H1 (cell line): ENCODE data around the gene RIPOR2. TPM values are rescaled to one million over a fixed set of nuclear protein-coding genes. Genes with fewer than 3 reads are reported as not detected.

Source experiments
- CTCF ChIA-PET: fragments of 300-600 bp; sonication (Branson Sonifier 250); formaldehyde crosslinking; loops from one replicate; lab custom pipeline; 2021; ENCODE audit not compliant: partially characterized antibody; lab: Charles Lee
- POLR2A ChIA-PET: fragments of 300-600 bp; sonication (Branson Sonifier 250); formaldehyde crosslinking; loops from one replicate; lab custom pipeline; 2021; ENCODE audit warnings: inconsistent platforms; ENCODE audit not compliant: partially characterized antibody; lab: Charles Lee
- DNase-seq, 2 experiments: peaks; one replicate each; pipeline versions ENCODE4 v3.0.0 to v3.0.0-alpha.2; 2010 to 2022; ENCODE audit warnings: low spot score in 2 of 2, low read depth in 1 of 2, mixed read lengths in 1 of 2
- FAIRE-seq: peaks from 2 replicates; lab custom pipeline; 2011; peaks lifted over from hg19 to GRCh38; lab: Jason Lieb, UNC
- H2AFZ ChIP-seq: 2 replicates; pipeline ENCODE4 v1.8.1; 2012; ENCODE audit warnings: low read length, inconsistent platforms
- H2AK5ac ChIP-seq: 2 replicates; pipeline ENCODE4 v1.6.1; 2013; ENCODE audit warnings: low read depth, low read length
- H2BK120ac ChIP-seq: replicated peaks from 2 replicates; pipeline ENCODE3; 2013; ENCODE audit warnings: low read depth, low read length, inconsistent platforms
- H2BK12ac ChIP-seq: 2 replicates; pipeline ENCODE4 v1.6.1; 2013; ENCODE audit warnings: low read depth, low read length
- H2BK15ac ChIP-seq: 2 replicates; pipeline ENCODE4 v1.6.1; 2013; ENCODE audit warnings: low read length
- H2BK20ac ChIP-seq: 2 replicates; pipeline ENCODE4 v1.6.1; 2013; ENCODE audit warnings: low read length
- H2BK5ac ChIP-seq: 2 replicates; pipeline ENCODE4 v1.6.1; 2013; ENCODE audit warnings: low read depth, low read length
- H3K14ac ChIP-seq: 2 replicates; pipeline ENCODE4 v1.6.1; 2013; ENCODE audit warnings: inconsistent platforms; ENCODE audit not compliant: insufficient read length
- H3K18ac ChIP-seq: 2 replicates; pipeline ENCODE4 v1.6.1; 2013; ENCODE audit warnings: low read length; ENCODE audit errors: extremely low read depth
- H3K23ac ChIP-seq: 2 replicates; pipeline ENCODE4 v1.6.1; 2013; ENCODE audit warnings: inconsistent platforms; ENCODE audit not compliant: insufficient read length
- H3K23me2 ChIP-seq: 2 replicates; pipeline ENCODE4 v1.6.1; 2013; ENCODE audit warnings: low read depth, low read length
- H3K27ac ChIP-seq: 2 replicates; pipeline ENCODE4 v1.6.1; 2011; ENCODE audit warnings: low read depth, low read length, inconsistent platforms
- H3K27me3 ChIP-seq, 4 experiments: replicated peaks in 1 of 4; 1 replicate in 1 of 4; 2 replicates in 3 of 4; pipeline versions ENCODE4 v1.6.1 to v1.8.1; 2011 to 2013; ENCODE audit warnings: low read length in 3 of 4, mild to moderate bottlenecking in 3 of 4, inconsistent platforms in 2 of 4, mixed read lengths in 2 of 4, moderate library complexity in 1 of 4; ENCODE audit not compliant: control insufficient read depth in 3 of 4, insufficient read depth in 3 of 4; ENCODE audit errors: extremely low read depth in 1 of 4
- H3K36me3 ChIP-seq, 4 experiments: 2 replicates each; pipeline versions ENCODE4 v1.6.1 to v1.8.1; 2011 to 2013; ENCODE audit warnings: mild to moderate bottlenecking in 4 of 4, low read length in 3 of 4, moderate library complexity in 2 of 4, control low read depth in 1 of 4, inconsistent platforms in 1 of 4; ENCODE audit not compliant: insufficient read depth in 4 of 4, control insufficient read depth in 2 of 4
- H3K4ac ChIP-seq: replicated peaks from 2 replicates; pipeline ENCODE3; 2013; ENCODE audit warnings: low read length, low read depth, mixed read lengths, inconsistent platforms; ENCODE audit not compliant: insufficient read length
- H3K4me1 ChIP-seq, 4 experiments: replicated peaks in 1 of 4; 1 replicate in 1 of 4; 2 replicates in 3 of 4; pipeline versions ENCODE4 v1.6.1 to v1.8.1; 2011 to 2013; ENCODE audit warnings: low read length in 3 of 4, inconsistent platforms in 2 of 4, mixed read lengths in 1 of 4; ENCODE audit not compliant: insufficient read depth in 4 of 4, control insufficient read depth in 3 of 4
- H3K4me2 ChIP-seq, 2 experiments: 2 replicates each; pipeline versions ENCODE4 v1.6.1 to v1.8.1; 2011 to 2013; ENCODE audit warnings: low read depth in 2 of 2, low read length in 2 of 2, control low read depth in 1 of 2, inconsistent platforms in 1 of 2, mild to moderate bottlenecking in 1 of 2; ENCODE audit not compliant: insufficient read depth in 1 of 2
- H3K4me3 ChIP-seq, 4 experiments: fragments of 200-600, 300-600 bp in 1 of 4; sonication (generic), shearing (Covaris generic), sonication (Bioruptor Twin) in 1 of 4; 2 replicates each; pipeline versions ENCODE4 v1.5.1 to v1.8.1; 2011 to 2016; ENCODE audit warnings: low read length in 4 of 4, low read depth in 3 of 4, control low read depth in 2 of 4, inconsistent platforms in 2 of 4, mild to moderate bottlenecking in 2 of 4, mixed read lengths in 1 of 4, moderate library complexity in 1 of 4; ENCODE audit not compliant: insufficient read depth in 2 of 4; ENCODE audit errors: extremely low read depth in 1 of 4
- H3K56ac ChIP-seq: replicated peaks from 2 replicates; pipeline ENCODE3; 2013; ENCODE audit warnings: low read depth, mild to moderate bottlenecking, mixed read lengths, low read length, inconsistent platforms; ENCODE audit not compliant: insufficient read length
- H3K79me1 ChIP-seq: 2 replicates; pipeline ENCODE4 v1.6.1; 2013; ENCODE audit warnings: low read depth, low read length, control low read depth
- H3K79me2 ChIP-seq, 2 experiments: 2 replicates each; pipeline versions ENCODE4 v1.6.1 to v1.8.1; 2012 to 2013; ENCODE audit warnings: low read length in 2 of 2, mild to moderate bottlenecking in 2 of 2, inconsistent platforms in 1 of 2; ENCODE audit not compliant: insufficient read depth in 2 of 2, control insufficient read depth in 1 of 2
- H3K9ac ChIP-seq, 4 experiments: replicated peaks in 1 of 4; 1 replicate in 1 of 4; 2 replicates in 3 of 4; pipeline versions ENCODE4 v1.6.1 to v1.8.1; 2011 to 2013; ENCODE audit warnings: low read depth in 3 of 4, low read length in 3 of 4, control low read depth in 2 of 4, mild to moderate bottlenecking in 2 of 4, moderate library complexity in 2 of 4, inconsistent platforms in 1 of 4; ENCODE audit errors: extremely low read depth in 1 of 4
- H3K9me3 ChIP-seq, 2 experiments: 2 replicates each; pipeline versions ENCODE4 v1.6.1 to v1.8.1; 2012 to 2013; ENCODE audit warnings: mild to moderate bottlenecking in 2 of 2, moderate library complexity in 2 of 2, control low read depth in 1 of 2, inconsistent platforms in 1 of 2, low read depth in 1 of 2, low read length in 1 of 2, mixed read lengths in 1 of 2; ENCODE audit not compliant: insufficient read depth in 2 of 2
- H4K20me1 ChIP-seq, 2 experiments: replicated peaks in 1 of 2; 2 replicates each; pipeline versions ENCODE3 to v1.8.1; 2011 to 2013; ENCODE audit warnings: inconsistent platforms in 2 of 2, low read length in 2 of 2, mild to moderate bottlenecking in 1 of 2; ENCODE audit not compliant: insufficient read depth in 2 of 2, control insufficient read depth in 1 of 2
- H4K5ac ChIP-seq: 2 replicates; pipeline ENCODE4 v1.6.1; 2013; ENCODE audit warnings: low read length, low read depth, mixed read lengths, inconsistent platforms; ENCODE audit not compliant: insufficient read length
- H4K8ac ChIP-seq: 2 replicates; pipeline ENCODE4 v1.8.0; 2013; ENCODE audit warnings: mild to moderate bottlenecking, moderate library complexity, low read length, inconsistent platforms; ENCODE audit not compliant: insufficient read depth; ENCODE audit errors: extremely low read depth
- H4K91ac ChIP-seq: replicated peaks from 2 replicates; pipeline ENCODE3; 2013; ENCODE audit warnings: low read length, mixed read lengths, inconsistent platforms; ENCODE audit not compliant: insufficient read length
- BACH1 ChIP-seq: IDR thresholded peaks from 2 replicates; pipeline ENCODE4 v1.6.1; 2012; ENCODE audit warnings: low read length, improper control_type of control experiment
- BCL11A ChIP-seq, 2 experiments: IDR thresholded peaks; one replicate each; pipeline ENCODE4 v1.6.1; 2011; ENCODE audit warnings: low read depth in 2 of 2, low read length in 2 of 2, mild to moderate bottlenecking in 2 of 2
- CBX5 ChIP-seq: fragments of 300-800, 300-1000 bp; sonication (generic); IDR thresholded peaks from 2 replicates; pipeline ENCODE4 v1.7.1; 2016; ENCODE audit warnings: antibody characterized with exemption, low read length, low read depth
- CHD1 ChIP-seq: IDR thresholded peaks from 2 replicates; pipeline ENCODE4 v1.6.1; 2012; ENCODE audit warnings: low read depth, low read length, improper control_type of control experiment
- CTCF ChIP-seq, 3 experiments: IDR thresholded peaks; 1 replicate in 2 of 3; 2 replicates in 1 of 3; pipeline versions ENCODE4 v1.5.1 to v1.6.1; 2011; ENCODE audit warnings: low read length in 3 of 3, mild to moderate bottlenecking in 3 of 3, inconsistent platforms in 2 of 3, low read depth in 1 of 3, moderate library complexity in 1 of 3; ENCODE audit not compliant: insufficient read depth in 1 of 3; ENCODE audit errors: control extremely low read depth in 1 of 3
- GABPA ChIP-seq: IDR thresholded peaks from 2 replicates; pipeline ENCODE4 v1.6.1; 2011; ENCODE audit warnings: mild to moderate bottlenecking, low read length, moderate library complexity, borderline replicate concordance; ENCODE audit not compliant: insufficient read depth
- KDM4A ChIP-seq: IDR thresholded peaks from one replicate; pipeline ENCODE4 v1.7.1; 2012; ENCODE audit warnings: low read depth, mild to moderate bottlenecking, moderate library complexity, low read length, inconsistent platforms; ENCODE audit not compliant: severe bottlenecking
- POLR2AphosphoS5 ChIP-seq: IDR thresholded peaks from 2 replicates; pipeline ENCODE4 v1.6.1; 2011; ENCODE audit warnings: low read depth, low read length
- RAD21 ChIP-seq, 2 experiments: IDR thresholded peaks in 1 of 2; conservative IDR thresholded peaks in 1 of 2; 2 replicates each; pipeline ENCODE4 v1.6.1; 2011; ENCODE audit warnings: low read depth in 2 of 2, low read length in 2 of 2, improper control_type of control experiment in 1 of 2, inconsistent platforms in 1 of 2, mild to moderate bottlenecking in 1 of 2, moderate library complexity in 1 of 2
- RBBP5 ChIP-seq: IDR thresholded peaks from 2 replicates; pipeline ENCODE4 v1.7.1; 2012; ENCODE audit warnings: low read depth, mild to moderate bottlenecking, inconsistent platforms, low read length, moderate library complexity, borderline replicate concordance
- TCF12 ChIP-seq: IDR thresholded peaks from 2 replicates; pipeline ENCODE4 v1.6.1; 2011; ENCODE audit warnings: low read depth, mild to moderate bottlenecking, low read length
- TEAD4 ChIP-seq: IDR thresholded peaks from 2 replicates; pipeline ENCODE4 v1.6.1; 2012; ENCODE audit warnings: low read depth, low read length, inconsistent platforms, mixed read lengths
- WGBS, 2 experiments: shearing (Covaris generic) in 1 of 2; methylation state at CpG; one replicate each; pipeline versions ENCODE4 v1.1.6 to v1.1.7; 2013 to 2015; ENCODE audit warnings: low lambda C conversion rate in 2 of 2, mixed read lengths in 2 of 2, inconsistent platforms in 1 of 2, low coverage in 1 of 2, missing lambda C conversion rate in 1 of 2; ENCODE audit not compliant: insufficient replicate concordance in 2 of 2, insufficient coverage in 1 of 2, insufficient read length in 1 of 2; ENCODE audit errors: extremely low coverage in 1 of 2, missing lambda C conversion rate in 1 of 2; 5-methylcytosine and 5-hydroxymethylcytosine counted together
- polyA plus RNA-seq, 7 experiments: library from polyadenylated mRNA; depleted of rRNA in 3 of 7; stranded (reverse) in 5 of 7; unstranded in 2 of 7; fragments of >200 nt in 5 of 7; fragments of 200-250 nt in 2 of 7; gene quantifications; 1 replicate in 5 of 7; 2 replicates in 1 of 7; 4 replicates in 1 of 7; pipeline versions ENCODE4 v1.2.1 to v1.2.3, GENCODE V29; 2011 to 2013; ENCODE audit warnings: missing spikeins in 2 of 7, mixed read lengths in 2 of 7
- total RNA-seq: library from RNA; stranded (reverse); fragmentation: NEBNext Ultra II Directional; extraction: Animal tissue kit (Norgen Biotek cat#: 25700); gene quantifications from 2 replicates; pipeline ENCODE4 v1.2.1, GENCODE V29; 2021

RIPOR2 gene
- total and polyA plus RNA-seq, 2 of the 8 experiments (the other 6 are each of a cell fraction or from before 2014, with no cell fraction given), result 16.7 to 45.6 TPM

- Histone ChIP-seq H3K9ac (no peak overlapping the region), H3K36me3 (no peaks in the 10 kb centered on the region), H2BK120ac (no peak overlapping the region), H4K91ac (no peak overlapping the region), H3K27ac (no peak overlapping the region), H3K14ac (no peak overlapping the region), H3K27me3 (no peaks in the 10 kb centered on the region), H3K4ac (no peak overlapping the region), H3K18ac (no peak overlapping the region), H2AK5ac (no peak overlapping the region), H2BK12ac (no peak overlapping the region), H2BK15ac (no peak overlapping the region), H3K23me2 (no peaks in the 10 kb centered on the region), H3K9me3 (no peaks in the 10 kb centered on the region), H3K23ac (no peak overlapping the region), H3K79me1 (no peaks in the 10 kb centered on the region), H3K4me3 (no peak overlapping the region), H2AFZ (no peak overlapping the region), H4K5ac (no peak overlapping the region), H4K8ac (no peak overlapping the region), H3K4me1 (peaks cover 4 to 6% (median 5%) of the 10 kb centered on the region in 4 experiments; a peak in 4 of 7 replicates), H3K79me2 (no peaks in the 10 kb centered on the region), H3K56ac (no peak overlapping the region), H4K20me1 (no peaks in the 10 kb centered on the region), H3K4me2 (no peak overlapping the region), H2BK20ac (no peak overlapping the region), H2BK5ac (no peak overlapping the region)
- DNase-seq (no peak), FAIRE-seq (no peak)
- CTCF ChIA-PET, result interaction anchor here (0.9 kb wide), 1 partner anchor 8 kb away, joined by 4 read pairs; no protein-coding TSS in a partner anchor
- POLR2A ChIA-PET, result interaction anchor here (4.5 kb wide), 1 partner anchor 13 kb away, joined by 15 read pairs; no protein-coding TSS in a partner anchor
- WGBS, 2 experiments, result 93% methylated on average over 6 of the region's 6 CpGs; no CpG with 5 or more reads in 1 of the 2 experiments
- no peak for TF ChIP-seq CTCF (IDR thresholded peaks at IDR 0.05; ENCODE audit: control extremely low read depth in 1 of 3, insufficient read depth in 1 of 3, low read depth in 1 of 3, low read length in 3 of 3)
- TF ChIP-seq KDM4A, result no peak
- TF ChIP-seq BACH1, result no peak
- no peak for TF ChIP-seq BCL11A (IDR thresholded peaks at IDR 0.05; ENCODE audit: low read depth in 2 of 2, low read length in 2 of 2)
- no peak for TF ChIP-seq RAD21 (IDR thresholded peaks at IDR 0.05 in 1 of 2, conservative IDR thresholded peaks at IDR 0.05 in 1 of 2; ENCODE audit: low read depth in 2 of 2, low read length in 2 of 2)
- TF ChIP-seq GABPA, result no peak
- TF ChIP-seq RBBP5, result no peak
- no peak for TF ChIP-seq POLR2AphosphoS5
- no peak for TF ChIP-seq CHD1
- TF ChIP-seq TCF12, result no peak
- TF ChIP-seq CBX5, result no peak
- no peak for TF ChIP-seq TEAD4
Observed at GRCh38 chr6:24897186-24897585, 38.6 kb downstream of the RIPOR2 start.
